HEK293 (cell line): ENCODE results near the gene CLCF1.

Source experiments
- CTCF ChIA-PET: fragments of 350-600 bp; formaldehyde crosslinking; extraction: SDS; loops from one replicate; lab custom pipeline; 2021; ENCODE audit warnings: antibody characterized with exemption; lab: Yijun Ruan, JAX
- POLR2A ChIA-PET: fragments of 300-600 bp; formaldehyde crosslinking; extraction: SDS; loops from one replicate; lab custom pipeline; 2020; ENCODE audit warnings: antibody characterized with exemption, inconsistent platforms; lab: Yijun Ruan, JAX
- H3K27ac ChIP-seq: fragments of 200-500 bp; sonication (Bioruptor generic); 2 replicates; pipeline ENCODE4 v1.5.1; 2014; ENCODE audit warnings: low read depth, low read length, control low read depth, inconsistent platforms; ENCODE audit errors: extremely low read depth
- H3K36me3 ChIP-seq, 2 experiments: fragments of 200-500 bp in 1 of 2; sonication (Bioruptor generic) in 1 of 2; 1 replicate in 1 of 2; 2 replicates in 1 of 2; pipeline ENCODE4 v1.5.1; 2014 to 2017; ENCODE audit warnings: inconsistent platforms in 2 of 2, low read length in 2 of 2; ENCODE audit not compliant: control insufficient read depth in 2 of 2, insufficient read depth in 1 of 2
- H3K4me1 ChIP-seq: fragments of 200-500 bp; sonication (Bioruptor generic); 2 replicates; pipeline ENCODE4 v1.5.1; 2014; ENCODE audit warnings: mild to moderate bottlenecking, low read length, inconsistent platforms; ENCODE audit not compliant: control insufficient read depth, insufficient read depth
- H3K4me3 ChIP-seq: 2 replicates; pipeline ENCODE4 v1.5.1; 2011; ENCODE audit warnings: low read depth, mild to moderate bottlenecking, control low read depth, low read length, moderate library complexity
- H3K9me3 ChIP-seq: fragments of 200-500 bp; sonication (Bioruptor generic); 2 replicates; pipeline ENCODE4 v1.5.1; 2014; ENCODE audit warnings: low read depth, low read length, inconsistent platforms; ENCODE audit not compliant: control insufficient read depth, insufficient read depth
- YY2 ChIP-seq: fragments of 450-650 bp; formaldehyde crosslinking; IDR thresholded peaks from 2 replicates; pipeline ENCODE4 v1.5.1; 2016; ENCODE audit warnings: missing biosample characterization, missing genetic modification characterization
- ZFHX2 ChIP-seq: fragments of 450-650 bp; formaldehyde crosslinking; conservative IDR thresholded peaks from 2 replicates; pipeline ENCODE4 v1.5.1; 2016; ENCODE audit warnings: missing biosample characterization, missing genetic modification characterization
- ZNF274 ChIP-seq, 2 experiments: fragments of 200-500 bp in 1 of 2; fragments of 450-650 bp in 1 of 2; sonication (Bioruptor generic) in 1 of 2; formaldehyde crosslinking in 1 of 2; IDR thresholded peaks; 2 replicates each; pipeline versions ENCODE4 v1.5.1 to v1.6.1; 2014 to 2016; ENCODE audit warnings: borderline replicate concordance in 1 of 2, inconsistent platforms in 1 of 2, low read length in 1 of 2, missing biosample characterization in 1 of 2, missing genetic modification characterization in 1 of 2
- ZNF777 ChIP-seq: fragments of 450-650 bp; formaldehyde crosslinking; IDR thresholded peaks from 2 replicates; pipeline ENCODE4 v1.5.1; 2017; ENCODE audit warnings: missing biosample characterization, missing genetic modification characterization, borderline replicate concordance

Gene CLCF1

DNA sequence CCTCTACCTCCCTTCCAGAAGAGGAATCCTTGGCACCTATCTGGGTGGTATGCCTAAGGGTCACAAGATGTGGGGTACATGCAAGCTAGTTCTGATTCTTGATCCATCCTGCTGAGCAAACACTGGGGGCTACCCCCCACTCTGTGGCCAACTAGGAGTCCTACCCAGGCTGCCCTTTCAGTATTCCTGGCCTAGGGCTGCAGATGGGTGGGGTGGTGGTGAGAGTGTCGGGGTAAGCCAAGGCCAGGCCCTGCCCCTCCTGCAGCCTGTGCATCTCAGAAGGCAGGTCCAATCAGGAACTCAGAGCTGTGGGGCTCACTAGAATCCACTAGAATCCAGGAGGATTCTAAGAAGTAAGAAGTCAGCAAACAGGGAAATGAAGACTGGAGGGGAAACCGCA is 59.2 kb downstream of the CLCF1 start:
- CTCF ChIA-PET, result interaction anchor here (1.2 to 11.2 kb wide), 2 partner anchors 32 to 51 kb away, joined by 5 to 104 read pairs; no protein-coding TSS in a partner anchor
- Histone ChIP-seq H3K27ac (no peak overlapping the region), H3K4me1 (no peaks in the 10 kb centered on the region), H3K36me3 (peaks cover 0 to 23% of the 10 kb centered on the region in 2 experiments; a peak in 1 of 3 replicates), H3K4me3 (no peak overlapping the region), H3K9me3 (no peaks in the 10 kb centered on the region)
- POLR2A ChIA-PET, result interaction anchor here (1.2 to 1.6 kb wide), 3 partner anchors 10 to 25 kb away, joined by 3 to 5 read pairs (median 3); partner anchors contain the start of genes ANKRD13D and SSH3
- no peak for TF ChIP-seq ZFHX2 (tag by site-specific recombination)
- no peak for TF ChIP-seq ZNF274 (IDR thresholded peaks at IDR 0.05; ENCODE audit: low read length)
- no peak for TF ChIP-seq ZNF274 (tag by site-specific recombination; IDR thresholded peaks at IDR 0.05; ENCODE audit: borderline replicate concordance)
- no peak for TF ChIP-seq ZNF777
- TF ChIP-seq YY2 (tag by site-specific recombination), result no peak
